DLD1 (cell line): Measurements from ENCODE around the gene STT3B.

Experiments
- in situ Hi-C: cut with HindIII; loops from 2 replicates; pipeline ENCODE4 v1.10.0; 2017; ENCODE audit warnings: low sequenced_read_pairs

Gene STT3B

DNA sequence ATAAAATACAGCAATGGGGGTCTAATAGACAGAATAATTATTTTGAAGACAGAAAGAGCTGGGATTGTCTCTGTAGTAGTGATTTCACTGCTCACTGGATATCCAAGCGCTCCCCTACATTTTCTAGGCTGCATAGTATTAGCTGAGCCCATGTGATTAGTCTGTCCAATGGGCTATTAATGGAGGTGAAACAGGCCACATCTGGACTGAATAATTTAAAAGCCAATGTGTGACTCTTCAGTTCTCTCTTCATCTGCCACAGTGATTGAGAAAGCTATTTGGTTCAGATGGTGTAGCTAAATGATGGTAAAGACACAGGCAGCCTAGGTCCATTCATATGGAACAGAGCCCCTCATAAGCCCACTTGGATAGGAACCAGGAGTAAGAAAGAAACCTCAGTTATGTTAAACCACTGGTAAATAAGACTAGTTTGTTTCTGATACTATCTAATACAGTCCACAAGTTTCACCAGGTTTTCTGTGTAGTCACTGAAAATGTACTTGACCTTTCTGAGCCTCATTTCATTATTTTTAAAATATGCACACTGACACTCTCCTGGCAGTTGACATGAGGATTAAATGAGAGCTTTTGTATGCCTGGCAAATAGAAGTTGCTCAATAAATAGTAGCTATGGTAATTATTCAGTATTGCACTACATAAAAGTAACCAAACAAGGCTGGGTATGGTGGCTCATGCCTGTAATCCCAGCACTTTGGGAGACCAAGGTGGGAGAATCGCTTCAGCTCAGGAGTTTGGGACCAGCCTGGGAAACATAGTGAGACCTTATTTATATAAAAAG lies 17.0 kb upstream of the STT3B start:
- in situ Hi-C loops, result no loop called here

DNA sequence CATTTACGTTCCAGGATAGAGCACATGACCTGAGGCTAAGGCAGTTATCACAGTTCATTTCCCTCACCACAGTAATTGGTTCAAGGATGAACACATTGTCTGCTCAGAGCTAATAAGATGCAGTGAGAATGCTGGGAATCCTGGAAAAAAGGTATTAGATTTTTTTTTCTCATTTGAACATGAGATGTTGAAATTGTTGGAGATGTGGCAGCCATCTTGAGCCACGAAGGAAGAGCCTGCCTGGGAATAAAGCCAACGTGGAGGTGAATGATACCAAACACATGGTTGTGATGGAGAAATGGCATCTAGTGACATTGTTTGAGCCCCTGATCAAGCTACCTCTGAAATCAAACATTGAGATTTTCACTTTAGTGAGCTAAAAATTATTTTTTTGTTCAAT lies 16.0 kb upstream of the STT3B start:
- in situ Hi-C loops, result no loop called here

DNA sequence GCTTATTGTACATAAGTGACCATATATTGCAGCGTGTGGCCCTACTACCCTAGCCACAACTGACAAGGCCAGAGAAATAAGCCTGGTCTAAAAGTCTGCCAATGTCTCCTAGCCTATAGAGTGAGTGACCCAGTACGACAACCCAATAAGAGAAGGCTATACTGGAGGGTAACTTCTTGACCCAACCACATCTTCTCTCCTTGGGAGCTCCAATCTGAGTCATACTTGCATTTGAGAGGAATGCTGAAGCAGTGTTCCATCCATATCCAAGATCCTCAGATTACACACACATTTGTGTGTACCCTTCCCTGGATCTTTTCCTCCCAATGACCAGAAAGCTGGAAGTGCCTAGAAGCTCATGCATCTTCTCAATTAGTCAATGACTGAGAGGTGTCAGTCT lies 11.3 kb upstream of the STT3B start:
- in situ Hi-C loops, result no loop called here

DNA sequence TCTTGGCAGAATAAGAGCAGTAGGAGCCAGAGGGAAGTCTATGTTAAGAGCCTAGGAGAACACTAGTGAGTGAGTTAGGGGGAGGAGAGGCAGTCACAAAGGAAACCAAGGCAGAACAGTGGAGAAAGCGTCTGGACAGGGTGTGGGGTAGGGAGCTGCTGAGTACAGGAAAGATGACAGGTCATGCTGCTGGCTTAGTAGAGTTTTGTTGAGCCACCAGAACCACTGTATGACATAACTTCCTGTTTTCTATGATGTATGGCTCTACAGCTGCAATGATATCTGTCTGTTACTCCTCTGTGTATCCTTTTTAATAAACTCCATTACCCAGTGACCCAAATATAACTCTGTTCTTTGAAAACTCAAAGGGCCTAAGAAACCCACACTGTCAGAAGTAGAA lies 10.6 kb upstream of the STT3B start:
- in situ Hi-C loops, result no loop called here

DNA sequence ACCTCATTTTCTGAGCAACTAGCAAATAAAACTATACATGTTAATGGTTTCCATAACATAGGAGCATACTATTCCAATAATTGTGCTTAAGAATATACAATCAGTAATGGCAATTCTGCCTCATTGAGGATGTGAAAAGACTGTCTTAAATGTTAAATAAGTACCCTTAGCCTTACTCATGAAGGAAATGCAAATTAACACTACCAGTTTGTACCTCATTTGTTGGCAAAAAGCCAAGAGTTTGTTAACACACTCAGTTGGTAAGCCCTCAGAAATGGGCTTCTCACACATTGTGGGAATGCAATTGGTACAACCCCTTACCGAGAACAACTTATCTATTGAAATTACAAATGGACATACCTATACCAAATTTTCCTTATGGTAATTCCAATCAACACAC lies 9.2 kb upstream of the STT3B start:
- in situ Hi-C loops, result no loop called here

DNA sequence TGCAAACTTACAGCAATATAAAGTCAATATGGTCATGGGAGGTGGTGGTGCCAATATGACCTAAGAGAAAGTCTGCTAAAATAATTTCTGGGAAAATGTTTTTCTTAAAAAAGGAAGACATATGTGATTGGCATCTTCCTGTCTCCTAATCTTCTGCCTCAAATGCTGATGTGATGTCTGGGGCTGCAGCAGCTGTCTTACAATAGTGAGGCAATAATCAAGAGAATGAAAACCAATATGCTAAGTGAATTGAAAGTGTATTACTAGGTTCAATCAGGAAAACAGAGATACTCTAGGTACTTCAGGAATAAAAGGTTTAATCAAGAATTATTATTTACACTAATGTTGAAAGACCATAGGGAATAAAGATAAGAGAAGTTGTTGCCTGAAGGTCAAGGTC lies 7.2 kb upstream of the STT3B start:
- in situ Hi-C loops, result no loop called here

DNA sequence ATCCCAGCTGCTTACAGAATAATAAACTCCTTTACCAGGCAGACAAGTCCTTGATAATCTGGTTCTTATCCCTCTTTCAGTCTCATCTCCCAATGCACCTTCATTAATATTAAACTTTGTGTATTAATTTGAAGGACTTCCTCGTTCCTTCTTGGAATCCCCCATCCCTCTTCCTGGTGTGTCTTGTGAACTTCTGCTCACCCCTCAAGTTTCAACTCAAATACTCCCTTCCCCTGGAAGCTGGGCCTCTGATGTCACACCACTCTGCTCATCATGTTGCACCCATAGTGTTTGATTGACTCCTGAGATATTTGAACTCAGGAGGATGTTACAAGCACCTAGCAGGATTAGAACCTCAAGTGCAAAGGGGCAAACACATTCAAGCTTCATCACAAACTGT lies 3.3 kb upstream of the STT3B start:
- in situ Hi-C loops, result no loop called here

DNA sequence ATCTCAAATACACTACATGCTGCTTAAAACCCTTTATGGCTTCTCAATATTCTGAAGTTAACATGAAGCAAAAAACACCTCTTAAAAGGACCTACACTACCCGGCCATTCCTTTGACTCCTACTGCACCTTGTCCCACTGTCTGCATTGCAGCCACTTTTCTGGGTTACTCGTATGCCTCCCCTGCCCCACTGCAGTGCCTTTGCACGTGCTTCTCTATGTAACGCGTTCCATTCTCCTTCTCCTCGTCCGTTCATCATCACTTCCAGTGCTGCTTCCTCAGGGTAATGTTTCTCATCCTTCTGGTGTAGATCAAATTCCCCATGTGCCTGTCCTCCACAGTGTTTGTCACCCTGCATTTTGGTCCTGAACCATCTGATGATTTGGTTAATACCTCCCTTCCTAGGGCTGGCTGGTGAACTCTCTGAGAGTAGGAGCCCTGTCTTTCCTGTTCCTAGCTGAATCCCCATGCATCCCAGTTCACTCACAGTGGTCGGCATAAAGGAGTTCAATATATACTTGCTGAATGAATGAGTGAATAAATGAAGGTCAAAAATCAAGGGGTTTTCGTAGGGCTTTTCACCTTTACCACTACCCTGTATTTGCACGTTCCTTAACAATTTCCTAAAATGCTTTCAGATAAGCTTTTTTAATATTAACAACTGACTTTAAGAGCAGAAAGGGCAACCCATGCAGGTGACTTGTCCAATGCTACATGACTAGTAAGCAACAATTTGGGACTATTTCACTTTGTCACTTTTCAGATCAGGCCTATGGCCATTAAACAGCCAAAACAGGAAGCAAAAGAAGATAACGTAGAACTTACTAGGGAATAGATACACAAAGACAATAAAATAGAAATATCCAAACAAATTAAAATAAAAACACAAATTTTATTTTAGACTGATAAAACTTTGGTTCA lies 2.4 kb upstream of the STT3B start:
- in situ Hi-C loops, result no loop called here

DNA sequence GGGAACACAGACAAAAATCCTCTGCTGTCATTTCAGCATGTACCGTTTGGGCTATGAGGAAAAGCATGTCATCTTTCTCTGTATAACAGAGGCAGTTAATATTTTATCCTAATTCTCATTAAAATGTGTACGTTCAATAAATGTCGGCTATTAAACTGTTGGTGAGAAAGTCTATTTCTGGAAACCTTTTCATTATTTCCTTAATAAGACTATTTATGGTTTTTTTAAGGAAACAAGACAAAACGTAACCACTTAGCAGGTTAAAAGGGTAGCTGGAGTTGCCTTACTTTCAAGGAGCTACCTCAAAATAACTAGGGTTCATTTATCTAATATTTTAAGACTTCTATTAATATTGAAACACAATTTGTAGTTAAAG lies 1.8 kb upstream of the STT3B start:
- in situ Hi-C loops, result no loop called here

DNA sequence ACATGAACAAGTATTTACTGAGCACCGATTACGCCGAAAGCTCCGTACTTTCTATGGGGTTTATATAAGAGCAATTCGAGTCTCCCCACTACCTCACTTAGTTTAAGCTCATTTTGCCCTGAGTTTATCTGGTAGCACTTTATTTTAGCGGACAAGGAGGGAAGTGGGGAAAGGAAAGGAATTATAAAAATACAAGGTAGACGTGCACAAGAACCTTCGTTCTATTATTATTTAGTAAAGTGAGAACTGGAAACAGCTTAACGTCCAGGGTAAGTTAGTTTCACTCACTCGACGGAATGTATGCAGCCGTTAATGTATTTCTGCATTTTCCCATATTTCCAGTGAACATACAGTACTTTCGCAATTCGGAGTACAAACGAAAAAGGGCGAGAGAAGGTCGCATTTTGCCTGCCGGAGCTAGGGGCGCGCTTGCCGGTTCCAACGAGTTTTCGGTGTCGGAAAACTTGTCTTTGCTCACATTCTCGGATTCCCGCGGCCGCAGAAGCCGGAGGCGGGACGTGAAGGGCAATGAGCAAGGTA lies 1.2 kb upstream of the STT3B start:
- in situ Hi-C loops, result no loop called here

DNA sequence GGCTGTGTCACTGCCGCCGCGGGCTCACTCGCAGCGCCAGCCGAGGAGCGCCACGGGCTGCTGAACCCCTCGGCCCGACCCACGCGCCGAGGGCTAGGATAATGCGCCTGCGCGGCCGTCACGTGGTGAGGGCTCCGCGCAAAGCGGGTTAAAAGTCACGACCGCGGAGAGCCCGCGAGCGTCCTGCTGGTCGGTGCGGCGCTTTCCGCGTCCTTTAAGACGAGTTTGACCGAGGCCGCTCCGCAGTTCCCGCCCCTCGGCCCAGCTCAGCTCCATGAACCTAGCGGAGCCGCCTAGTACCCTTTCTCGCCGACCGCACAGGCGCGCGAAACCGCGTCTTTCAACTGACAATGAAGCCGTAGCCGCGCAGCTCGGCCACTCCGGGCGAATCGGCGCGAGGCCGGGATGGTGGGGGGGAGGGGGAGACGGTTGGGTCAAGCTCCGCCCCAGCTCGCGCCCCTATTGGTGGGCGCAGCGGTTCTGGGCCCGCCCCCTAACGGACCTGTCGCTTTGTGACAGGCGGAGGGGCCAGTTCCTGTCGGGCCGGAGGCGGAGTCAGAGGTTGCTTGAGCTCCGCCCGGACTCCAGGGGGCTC lies 636 bp upstream of the STT3B start:
- in situ Hi-C loops, result no loop called here

DNA sequence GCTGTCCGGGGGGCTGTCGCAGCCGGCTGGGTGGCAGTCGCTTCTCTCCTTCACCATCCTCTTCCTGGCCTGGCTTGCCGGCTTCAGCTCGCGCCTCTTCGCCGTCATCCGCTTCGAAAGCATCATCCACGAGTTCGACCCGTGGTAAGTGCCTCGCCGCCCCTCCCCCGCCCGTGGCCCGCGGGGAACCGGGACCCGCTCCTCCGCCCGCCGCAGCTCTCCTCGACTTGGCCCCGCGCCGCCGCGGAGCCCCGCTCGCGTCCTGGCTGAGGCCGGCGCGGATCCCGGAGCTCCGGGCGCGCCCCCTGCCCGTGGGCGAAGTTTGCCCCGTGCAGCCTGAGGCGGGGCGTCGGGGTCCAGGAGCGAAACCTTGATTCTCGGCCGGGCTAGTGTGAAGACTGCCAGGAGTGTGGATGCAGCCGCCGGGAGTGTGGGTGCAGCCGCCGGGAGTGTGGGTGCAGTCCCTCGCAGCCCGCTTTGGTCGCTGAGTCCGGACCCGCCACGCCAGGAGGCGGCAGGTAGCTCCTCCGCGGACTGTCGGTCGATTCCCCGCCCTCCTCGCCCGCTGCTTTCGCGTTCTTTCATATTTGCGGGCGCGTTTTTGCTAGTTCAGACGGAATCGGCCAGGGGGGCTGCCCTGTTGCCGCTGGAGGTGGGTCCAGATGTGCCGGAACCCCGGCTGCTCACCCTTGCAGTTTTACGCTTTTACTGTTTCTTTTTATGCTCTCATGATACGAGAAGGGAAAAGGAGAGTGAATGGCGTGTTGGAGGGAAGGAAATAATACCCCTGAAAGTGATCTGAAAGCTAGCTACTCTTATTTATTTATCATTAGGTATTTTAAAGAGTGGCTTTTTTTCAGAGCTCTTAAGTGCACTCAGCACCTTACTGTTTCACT lies 692 bp downstream of the STT3B start:
- in situ Hi-C loops, result no loop called here

DNA sequence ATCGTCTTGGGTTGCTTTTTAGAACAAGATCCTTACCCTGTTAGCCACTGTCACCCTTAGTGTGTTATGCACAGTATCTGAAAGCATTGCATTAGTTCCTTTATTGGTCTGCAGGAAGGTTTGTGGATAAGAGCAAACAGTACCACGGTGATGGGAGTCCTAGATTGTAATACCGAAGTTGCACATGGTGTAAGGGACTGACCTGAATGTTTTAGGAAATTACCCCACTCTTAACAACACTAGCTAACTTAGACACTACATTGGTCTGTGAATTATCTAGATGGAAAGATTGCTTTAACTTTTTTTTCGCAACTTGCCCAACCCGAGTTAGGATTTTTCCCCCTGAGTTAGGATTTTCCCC lies 1.3 kb downstream of the STT3B start:
- in situ Hi-C loops, result no loop called here

DNA sequence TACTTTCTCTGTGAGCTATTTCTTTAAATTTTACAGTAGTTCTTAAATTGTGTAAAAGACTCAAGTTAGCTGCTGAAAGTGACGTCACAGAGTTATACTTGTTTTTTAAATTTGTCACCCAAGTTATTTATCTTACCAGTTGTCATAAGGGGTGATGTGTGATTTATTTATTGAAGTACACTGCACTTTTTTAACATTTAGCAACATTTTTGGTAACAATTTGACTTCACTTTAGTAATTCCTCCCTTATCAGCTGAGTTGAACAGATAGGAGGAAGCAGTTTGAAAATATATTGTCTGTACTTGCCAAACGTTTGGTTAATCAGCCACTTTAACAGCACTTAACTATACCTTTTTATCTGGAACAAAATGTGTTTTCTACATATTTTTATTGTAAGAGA lies 3.8 kb downstream of the STT3B start:
- in situ Hi-C loops, result no loop called here

DNA sequence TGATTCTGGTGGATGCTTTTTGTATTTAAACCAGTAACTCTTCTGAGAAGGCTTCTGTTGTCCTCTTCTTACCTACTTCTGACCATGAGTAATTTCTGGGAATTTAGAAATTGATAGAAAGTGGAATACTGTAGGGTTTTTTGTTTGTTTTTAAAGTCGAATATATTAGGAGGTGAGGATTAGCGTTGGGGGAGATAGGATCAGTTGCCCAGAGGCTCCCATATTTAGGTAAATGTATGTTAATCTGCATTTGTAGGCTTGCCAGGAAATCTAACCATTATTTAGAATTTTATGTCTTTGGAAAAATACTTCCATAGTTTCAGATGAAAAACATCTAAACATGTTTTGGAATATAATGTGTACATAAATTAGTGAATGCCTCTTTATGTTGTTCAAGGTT lies 6.1 kb downstream of the STT3B start:
- in situ Hi-C loops, result no loop called here

DNA sequence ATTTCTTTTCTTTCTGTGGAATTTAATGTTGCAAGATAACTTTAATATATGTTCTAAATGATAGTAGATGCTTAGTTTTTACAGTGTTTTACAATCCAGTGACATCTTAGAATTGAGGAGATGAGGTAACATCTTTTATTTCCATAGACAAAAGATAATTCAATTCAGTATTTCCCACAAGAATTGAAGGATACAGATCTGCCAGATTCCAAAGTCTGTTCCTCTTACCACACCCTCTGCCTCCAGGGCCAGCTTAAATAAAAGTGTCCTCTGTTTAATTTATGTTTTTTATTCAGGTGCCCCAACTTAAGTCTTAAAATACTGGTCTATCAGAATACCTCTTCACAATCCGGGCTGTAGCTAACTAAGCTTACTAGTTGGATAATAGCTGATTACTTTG lies 6.5 kb downstream of the STT3B start:
- in situ Hi-C loops, result no loop called here

DNA sequence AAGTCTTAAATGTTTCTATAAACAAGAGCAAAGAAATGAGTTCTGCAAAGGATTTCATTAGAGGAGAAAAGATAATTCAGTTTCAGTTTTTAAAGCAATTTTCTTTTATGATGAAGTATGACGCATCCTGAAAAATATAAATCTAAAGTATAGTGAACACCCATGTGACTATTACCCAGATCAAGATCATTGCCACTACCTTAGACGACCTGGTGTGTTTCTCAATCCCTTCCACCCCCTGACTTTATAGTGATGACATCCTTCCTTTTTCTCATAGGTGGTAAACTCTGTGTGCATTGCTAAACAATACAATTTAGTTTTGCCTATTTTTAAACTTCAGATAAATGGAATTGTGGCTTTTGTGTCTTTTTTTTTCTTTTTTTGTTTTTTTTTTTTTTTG lies 8.4 kb downstream of the STT3B start:
- in situ Hi-C loops, result no loop called here

DNA sequence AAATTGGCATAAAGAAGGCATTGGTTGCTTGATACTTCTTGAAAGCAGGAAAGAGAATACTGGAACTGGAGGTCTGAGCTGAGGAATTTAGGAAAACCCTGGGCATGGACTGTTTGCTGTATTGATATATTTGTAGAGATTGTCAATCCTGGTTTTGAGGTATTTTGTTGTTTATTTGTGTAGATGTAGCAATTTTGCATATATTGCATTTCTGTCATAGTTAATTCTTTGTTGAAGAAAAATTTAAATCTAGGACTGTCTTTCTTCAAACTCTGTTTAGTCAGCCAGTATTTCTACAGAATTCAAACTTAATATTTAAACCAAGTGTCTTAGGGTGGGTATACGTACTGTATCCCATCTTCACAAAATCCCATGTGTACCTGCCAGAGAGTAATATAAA lies 9.5 kb downstream of the STT3B start:
- in situ Hi-C loops, result no loop called here

DNA sequence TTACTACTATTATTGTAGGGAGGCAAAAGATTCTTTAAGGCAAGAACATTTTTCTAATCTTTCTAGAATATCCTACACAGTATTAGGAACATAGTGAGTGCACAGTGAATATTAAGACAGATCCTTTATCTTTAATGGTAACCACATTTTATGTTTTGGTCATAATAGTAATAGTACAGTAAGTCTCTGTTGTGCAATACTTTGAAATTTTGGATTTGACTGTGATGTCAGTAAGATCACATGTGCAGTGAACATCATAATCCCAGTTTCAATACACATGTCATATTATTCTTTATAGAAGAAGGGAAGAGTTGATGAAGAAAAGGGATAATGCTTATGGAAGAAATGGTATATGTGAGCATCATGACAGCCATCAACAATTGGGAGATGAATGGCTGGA lies 10.7 kb downstream of the STT3B start:
- in situ Hi-C loops, result no loop called here

DNA sequence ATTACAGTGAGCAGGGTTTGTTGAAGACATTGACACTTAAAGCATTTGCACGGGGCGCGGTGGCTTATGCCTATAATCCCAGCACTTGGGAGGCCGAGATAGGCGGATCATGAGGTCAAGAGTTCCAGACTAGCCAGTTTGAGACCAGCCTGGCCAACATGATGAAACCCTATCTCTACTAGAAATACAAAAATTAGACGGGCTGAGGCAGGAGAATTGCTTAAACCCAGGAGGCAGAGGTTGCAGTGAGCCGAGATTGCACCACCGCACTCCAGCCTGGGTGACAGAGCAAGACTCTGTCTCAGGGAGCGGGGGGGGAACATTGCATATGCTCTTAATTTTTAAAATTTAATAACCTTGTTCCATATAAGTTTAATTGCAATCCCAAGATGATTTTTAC lies 11.9 kb downstream of the STT3B start:
- in situ Hi-C loops, result no loop called here

DNA sequence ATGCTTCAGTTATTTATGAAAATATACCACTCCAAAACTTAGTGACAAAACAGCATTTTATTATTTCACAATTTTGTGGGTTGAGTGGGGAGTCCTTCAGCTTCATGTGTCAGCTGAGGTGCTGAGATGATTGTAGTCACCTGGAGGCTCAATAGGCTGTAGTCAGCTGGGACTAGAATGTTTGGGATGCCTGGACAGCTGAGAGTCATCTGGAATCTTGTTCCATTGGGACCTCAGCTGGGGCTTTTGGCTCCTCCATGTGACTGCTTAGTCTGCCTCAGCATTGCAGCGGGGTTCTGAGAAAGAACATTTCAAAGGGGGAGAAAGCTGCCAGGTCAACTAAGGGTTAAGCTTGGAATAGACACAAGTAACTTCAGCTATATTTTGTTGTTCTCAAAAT lies 13.4 kb downstream of the STT3B start:
- in situ Hi-C loops, result no loop called here
